GM12864 (cell line): ENCODE data around the gene POLR1D.

Source experiments
- DNase-seq: peaks from one replicate; pipeline ENCODE4 v3.0.0-alpha.2; 2011; ENCODE audit warnings: low read depth
- H3K4me3 ChIP-seq: 2 replicates; pipeline ENCODE4 v1.5.1; 2011; ENCODE audit warnings: mild to moderate bottlenecking, low read depth, low read length, control low read depth
- CTCF ChIP-seq: IDR thresholded peaks from 2 replicates; pipeline ENCODE4 v1.5.1; 2011; ENCODE audit warnings: low read depth, mild to moderate bottlenecking, moderate library complexity, low read length, control low read depth, inconsistent platforms; ENCODE audit errors: missing control alignments

POLR1D gene

DNA sequence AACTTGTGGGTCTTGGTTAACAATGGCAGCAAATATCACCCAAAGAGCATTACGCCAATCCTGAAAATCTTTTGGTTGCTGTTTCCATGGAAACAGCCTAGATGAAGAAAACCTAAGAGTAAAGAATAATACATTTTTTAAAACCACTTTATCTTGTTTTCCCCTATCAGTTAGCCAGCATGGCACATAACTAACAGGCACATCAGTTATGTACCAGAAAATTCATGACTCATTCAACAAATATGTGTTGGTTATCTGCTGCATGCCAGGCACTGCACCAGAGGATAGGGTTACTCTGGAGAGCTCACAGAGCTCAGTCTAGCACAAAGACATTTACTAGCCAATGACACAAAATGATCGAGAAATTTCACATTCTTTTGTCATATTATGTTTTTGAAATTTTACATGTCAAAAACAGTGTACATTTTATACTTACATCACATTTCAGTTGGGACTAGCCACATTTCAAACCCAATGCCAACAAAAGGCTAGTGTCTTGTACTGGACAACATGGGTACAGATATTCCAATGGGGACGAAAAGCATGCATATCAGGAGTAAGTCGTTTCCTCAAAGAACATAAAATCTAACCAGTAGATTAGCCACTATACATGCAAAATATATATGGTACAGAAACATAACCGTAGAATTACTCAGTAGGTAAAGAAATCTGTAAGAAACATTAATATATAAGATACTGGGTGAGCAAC is 21.7 kb upstream of the POLR1D start:
- no peak for TF ChIP-seq CTCF
- H3K4me3 ChIP-seq: no peak overlapping the region
- no peak for DNase-seq

- no peak overlapping the region for H3K4me3 ChIP-seq
- TF ChIP-seq CTCF: no peak
- DNase-seq: no peak
Observed at GRCh38 chr13:27600711-27601110, 21.0 kb upstream of the POLR1D start.

GRCh38 chr13:27601208-27601607 is 20.5 kb upstream of the POLR1D start:
- TF ChIP-seq CTCF: no peak
- DNase-seq: no peak
- H3K4me3 ChIP-seq: no peak overlapping the region

DNA sequence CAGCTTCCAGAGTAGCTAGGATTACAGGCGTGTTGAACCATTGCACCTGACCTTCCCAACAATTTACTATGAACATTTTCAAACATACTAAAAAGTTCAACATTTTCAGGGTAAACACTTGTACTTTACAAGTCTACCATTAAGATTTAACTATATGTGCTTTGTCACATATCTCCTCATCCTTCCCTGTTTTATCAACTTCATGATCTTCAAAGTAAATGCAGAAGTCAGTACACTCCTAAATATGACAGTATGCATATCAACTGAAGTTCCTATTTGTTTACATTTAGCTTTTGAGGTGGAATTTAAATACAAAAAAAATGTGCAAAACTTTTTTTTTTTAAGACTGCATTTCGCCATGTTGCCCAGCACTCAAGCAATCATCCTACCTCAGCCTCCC is 19.9 kb upstream of the POLR1D start:
- no peak for DNase-seq
- no peak overlapping the region for H3K4me3 ChIP-seq
- no peak for TF ChIP-seq CTCF

DNA sequence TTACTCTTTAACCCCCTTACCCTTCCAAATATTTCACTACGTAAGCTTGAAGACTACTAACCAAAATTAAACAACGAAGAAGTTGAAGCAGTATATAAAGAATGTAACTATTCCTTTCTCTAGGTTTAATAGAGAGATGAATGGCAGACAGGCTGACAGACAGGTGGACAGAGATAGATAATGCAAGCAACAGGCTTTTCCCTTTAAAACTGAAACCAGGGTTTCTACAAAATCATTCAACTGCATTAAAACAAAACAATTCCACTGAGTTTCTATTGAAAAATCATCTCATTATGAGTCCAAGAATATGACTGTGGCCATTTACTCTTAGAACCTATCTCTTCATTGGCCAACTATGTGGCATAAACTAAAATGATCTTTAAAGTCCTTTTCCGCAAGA is 16.6 kb upstream of the POLR1D start:
- TF ChIP-seq CTCF: no peak
- no peak for DNase-seq
- no peak overlapping the region for H3K4me3 ChIP-seq

DNA sequence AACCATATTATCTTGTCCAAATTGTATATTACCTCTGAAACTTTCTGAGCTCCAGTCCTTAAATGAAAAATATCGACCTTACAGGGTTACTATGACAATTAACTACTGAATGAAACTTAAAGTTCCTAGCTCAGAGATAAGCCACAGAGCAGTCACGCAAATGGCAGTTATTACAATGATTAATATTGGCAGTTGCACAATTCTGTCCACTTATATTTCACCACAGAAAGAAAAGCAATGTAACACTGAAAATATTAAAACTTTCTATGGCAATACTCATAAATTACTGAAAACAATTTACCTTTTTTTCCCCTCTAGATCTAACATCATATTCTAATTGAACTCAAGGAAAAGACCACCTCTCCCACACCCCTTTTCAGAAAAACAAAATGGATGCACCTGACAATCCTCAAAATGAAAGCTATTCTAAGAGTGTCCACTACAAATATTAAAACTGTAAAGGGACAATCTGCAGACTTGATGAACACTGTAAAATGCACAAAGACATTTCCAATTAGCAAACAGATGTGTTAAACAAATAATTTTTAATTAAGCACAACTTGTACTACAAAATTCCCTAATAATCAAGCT is 16.0 kb upstream of the POLR1D start:
- H3K4me3 ChIP-seq: no peak overlapping the region
- no peak for DNase-seq
- no peak for TF ChIP-seq CTCF

GRCh38 chr13:27607125-27607524 is 14.6 kb upstream of the POLR1D start:
- DNase-seq: no peak
- H3K4me3 ChIP-seq: no peak overlapping the region
- TF ChIP-seq CTCF: no peak
